Measurements from ENCODE around the gene TMEM170B. TPM values are rescaled to one million over a fixed set of nuclear protein-coding genes. Genes with fewer than 3 reads are reported as not detected.

TMEM170B gene
- total RNA-seq, 1 experiment from 2014 or later, result 3.5 TPM

DNA sequence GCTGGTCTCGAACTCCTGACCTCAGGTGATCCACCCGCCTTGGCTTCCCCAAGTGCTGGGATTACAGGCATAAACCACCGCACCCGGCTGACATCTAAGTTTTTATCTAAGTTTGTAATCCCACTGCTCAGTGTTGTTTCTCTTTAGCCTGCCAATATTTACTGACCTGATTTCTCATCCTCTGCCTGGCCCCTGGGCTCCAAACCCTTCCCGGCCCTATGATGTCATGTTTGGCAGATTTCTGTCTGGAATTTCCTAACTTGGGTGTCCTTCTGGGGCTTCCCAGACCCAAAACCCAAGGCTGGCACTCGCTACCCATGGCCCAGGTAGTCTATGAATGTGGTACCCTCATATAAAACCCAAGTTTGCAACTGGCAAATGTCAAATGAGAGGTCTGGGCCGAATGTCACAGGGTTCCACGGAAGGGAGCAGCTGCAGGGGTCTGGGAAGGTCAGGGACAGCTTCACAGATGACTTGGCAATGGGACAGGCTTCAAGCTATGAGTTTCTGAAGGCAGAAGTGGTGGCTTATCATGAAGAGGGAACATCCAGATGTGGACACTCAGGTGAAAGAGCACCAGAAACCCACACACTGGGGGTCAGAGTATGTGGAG lies 54.9 kb downstream of the TMEM170B start:
- no peak overlapping the region for H3K4me3 Mint-ChIP-seq
- H3K36me3 Mint-ChIP-seq, result peaks cover 6% of the 10 kb centered on the region; the same call in 1 of the 2 replicates
- H3K27ac Mint-ChIP-seq, result no peak overlapping the region
- DNase-seq (ENCODE audit: low spot score) (no peak), ATAC-seq (no peak)
- H3K27me3 Mint-ChIP-seq (ENCODE audit: low read depth), result peaks cover 2% of the 10 kb centered on the region; the same call in 1 of the 2 replicates
- TF ChIP-seq, protein P1, sequence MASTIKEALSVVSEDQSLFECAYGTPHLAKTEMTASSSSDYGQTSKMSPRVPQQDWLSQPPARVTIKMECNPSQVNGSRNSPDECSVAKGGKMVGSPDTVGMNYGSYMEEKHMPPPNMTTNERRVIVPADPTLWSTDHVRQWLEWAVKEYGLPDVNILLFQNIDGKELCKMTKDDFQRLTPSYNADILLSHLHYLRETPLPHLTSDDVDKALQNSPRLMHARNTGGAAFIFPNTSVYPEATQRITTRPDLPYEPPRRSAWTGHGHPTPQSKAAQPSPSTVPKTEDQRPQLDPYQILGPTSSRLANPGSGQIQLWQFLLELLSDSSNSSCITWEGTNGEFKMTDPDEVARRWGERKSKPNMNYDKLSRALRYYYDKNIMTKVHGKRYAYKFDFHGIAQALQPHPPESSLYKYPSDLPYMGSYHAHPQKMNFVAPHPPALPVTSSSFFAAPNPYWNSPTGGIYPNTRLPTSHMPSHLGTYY (CRISPR knock-in tag; IDR thresholded peaks at IDR 0.05), result no peak
- TF ChIP-seq ZNF232 (CRISPR knock-in tag; IDR thresholded peaks at IDR 0.05), result no peak
- no peak for TF ChIP-seq SMAD3 (CRISPR knock-in tag; IDR thresholded peaks at IDR 0.05; ENCODE audit: borderline replicate concordance)
- TF ChIP-seq, protein P2, sequence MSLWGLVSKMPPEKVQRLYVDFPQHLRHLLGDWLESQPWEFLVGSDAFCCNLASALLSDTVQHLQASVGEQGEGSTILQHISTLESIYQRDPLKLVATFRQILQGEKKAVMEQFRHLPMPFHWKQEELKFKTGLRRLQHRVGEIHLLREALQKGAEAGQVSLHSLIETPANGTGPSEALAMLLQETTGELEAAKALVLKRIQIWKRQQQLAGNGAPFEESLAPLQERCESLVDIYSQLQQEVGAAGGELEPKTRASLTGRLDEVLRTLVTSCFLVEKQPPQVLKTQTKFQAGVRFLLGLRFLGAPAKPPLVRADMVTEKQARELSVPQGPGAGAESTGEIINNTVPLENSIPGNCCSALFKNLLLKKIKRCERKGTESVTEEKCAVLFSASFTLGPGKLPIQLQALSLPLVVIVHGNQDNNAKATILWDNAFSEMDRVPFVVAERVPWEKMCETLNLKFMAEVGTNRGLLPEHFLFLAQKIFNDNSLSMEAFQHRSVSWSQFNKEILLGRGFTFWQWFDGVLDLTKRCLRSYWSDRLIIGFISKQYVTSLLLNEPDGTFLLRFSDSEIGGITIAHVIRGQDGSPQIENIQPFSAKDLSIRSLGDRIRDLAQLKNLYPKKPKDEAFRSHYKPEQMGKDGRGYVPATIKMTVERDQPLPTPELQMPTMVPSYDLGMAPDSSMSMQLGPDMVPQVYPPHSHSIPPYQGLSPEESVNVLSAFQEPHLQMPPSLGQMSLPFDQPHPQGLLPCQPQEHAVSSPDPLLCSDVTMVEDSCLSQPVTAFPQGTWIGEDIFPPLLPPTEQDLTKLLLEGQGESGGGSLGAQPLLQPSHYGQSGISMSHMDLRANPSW (CRISPR knock-in tag; conservative IDR thresholded peaks at IDR 0.05; ENCODE audit: low read depth), result no peak
- TF ChIP-seq GRHL2 (CRISPR knock-in tag; IDR thresholded peaks at IDR 0.05; ENCODE audit: insufficient replicate concordance, severe bottlenecking), result no peak
- TF ChIP-seq FOXJ3 (CRISPR knock-in tag; IDR thresholded peaks at IDR 0.05; ENCODE audit: borderline replicate concordance), result no peak
- no peak for TF ChIP-seq IRF2 (CRISPR knock-in tag; IDR thresholded peaks at IDR 0.05; ENCODE audit: borderline replicate concordance, low read depth)
- TF ChIP-seq RELA (CRISPR knock-in tag; IDR thresholded peaks at IDR 0.05; ENCODE audit: borderline replicate concordance), result no peak
- TF ChIP-seq, protein P3, sequence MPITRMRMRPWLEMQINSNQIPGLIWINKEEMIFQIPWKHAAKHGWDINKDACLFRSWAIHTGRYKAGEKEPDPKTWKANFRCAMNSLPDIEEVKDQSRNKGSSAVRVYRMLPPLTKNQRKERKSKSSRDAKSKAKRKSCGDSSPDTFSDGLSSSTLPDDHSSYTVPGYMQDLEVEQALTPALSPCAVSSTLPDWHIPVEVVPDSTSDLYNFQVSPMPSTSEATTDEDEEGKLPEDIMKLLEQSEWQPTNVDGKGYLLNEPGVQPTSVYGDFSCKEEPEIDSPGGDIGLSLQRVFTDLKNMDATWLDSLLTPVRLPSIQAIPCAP (CRISPR knock-in tag; IDR thresholded peaks at IDR 0.05), result no peak
- TF ChIP-seq SMAD4 (CRISPR knock-in tag; IDR thresholded peaks at IDR 0.05), result no peak
- TF ChIP-seq, protein P4, sequence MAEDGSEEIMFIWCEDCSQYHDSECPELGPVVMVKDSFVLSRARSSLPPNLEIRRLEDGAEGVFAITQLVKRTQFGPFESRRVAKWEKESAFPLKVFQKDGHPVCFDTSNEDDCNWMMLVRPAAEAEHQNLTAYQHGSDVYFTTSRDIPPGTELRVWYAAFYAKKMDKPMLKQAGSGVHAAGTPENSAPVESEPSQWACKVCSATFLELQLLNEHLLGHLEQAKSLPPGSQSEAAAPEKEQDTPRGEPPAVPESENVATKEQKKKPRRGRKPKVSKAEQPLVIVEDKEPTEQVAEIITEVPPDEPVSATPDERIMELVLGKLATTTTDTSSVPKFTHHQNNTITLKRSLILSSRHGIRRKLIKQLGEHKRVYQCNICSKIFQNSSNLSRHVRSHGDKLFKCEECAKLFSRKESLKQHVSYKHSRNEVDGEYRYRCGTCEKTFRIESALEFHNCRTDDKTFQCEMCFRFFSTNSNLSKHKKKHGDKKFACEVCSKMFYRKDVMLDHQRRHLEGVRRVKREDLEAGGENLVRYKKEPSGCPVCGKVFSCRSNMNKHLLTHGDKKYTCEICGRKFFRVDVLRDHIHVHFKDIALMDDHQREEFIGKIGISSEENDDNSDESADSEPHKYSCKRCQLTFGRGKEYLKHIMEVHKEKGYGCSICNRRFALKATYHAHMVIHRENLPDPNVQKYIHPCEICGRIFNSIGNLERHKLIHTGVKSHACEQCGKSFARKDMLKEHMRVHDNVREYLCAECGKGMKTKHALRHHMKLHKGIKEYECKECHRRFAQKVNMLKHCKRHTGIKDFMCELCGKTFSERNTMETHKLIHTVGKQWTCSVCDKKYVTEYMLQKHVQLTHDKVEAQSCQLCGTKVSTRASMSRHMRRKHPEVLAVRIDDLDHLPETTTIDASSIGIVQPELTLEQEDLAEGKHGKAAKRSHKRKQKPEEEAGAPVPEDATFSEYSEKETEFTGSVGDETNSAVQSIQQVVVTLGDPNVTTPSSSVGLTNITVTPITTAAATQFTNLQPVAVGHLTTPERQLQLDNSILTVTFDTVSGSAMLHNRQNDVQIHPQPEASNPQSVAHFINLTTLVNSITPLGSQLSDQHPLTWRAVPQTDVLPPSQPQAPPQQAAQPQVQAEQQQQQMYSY (CRISPR knock-in tag; IDR thresholded peaks at IDR 0.05), result no peak
- TF ChIP-seq ATF1 (CRISPR knock-in tag; IDR thresholded peaks at IDR 0.05), result no peak
- TF ChIP-seq, protein P5, sequence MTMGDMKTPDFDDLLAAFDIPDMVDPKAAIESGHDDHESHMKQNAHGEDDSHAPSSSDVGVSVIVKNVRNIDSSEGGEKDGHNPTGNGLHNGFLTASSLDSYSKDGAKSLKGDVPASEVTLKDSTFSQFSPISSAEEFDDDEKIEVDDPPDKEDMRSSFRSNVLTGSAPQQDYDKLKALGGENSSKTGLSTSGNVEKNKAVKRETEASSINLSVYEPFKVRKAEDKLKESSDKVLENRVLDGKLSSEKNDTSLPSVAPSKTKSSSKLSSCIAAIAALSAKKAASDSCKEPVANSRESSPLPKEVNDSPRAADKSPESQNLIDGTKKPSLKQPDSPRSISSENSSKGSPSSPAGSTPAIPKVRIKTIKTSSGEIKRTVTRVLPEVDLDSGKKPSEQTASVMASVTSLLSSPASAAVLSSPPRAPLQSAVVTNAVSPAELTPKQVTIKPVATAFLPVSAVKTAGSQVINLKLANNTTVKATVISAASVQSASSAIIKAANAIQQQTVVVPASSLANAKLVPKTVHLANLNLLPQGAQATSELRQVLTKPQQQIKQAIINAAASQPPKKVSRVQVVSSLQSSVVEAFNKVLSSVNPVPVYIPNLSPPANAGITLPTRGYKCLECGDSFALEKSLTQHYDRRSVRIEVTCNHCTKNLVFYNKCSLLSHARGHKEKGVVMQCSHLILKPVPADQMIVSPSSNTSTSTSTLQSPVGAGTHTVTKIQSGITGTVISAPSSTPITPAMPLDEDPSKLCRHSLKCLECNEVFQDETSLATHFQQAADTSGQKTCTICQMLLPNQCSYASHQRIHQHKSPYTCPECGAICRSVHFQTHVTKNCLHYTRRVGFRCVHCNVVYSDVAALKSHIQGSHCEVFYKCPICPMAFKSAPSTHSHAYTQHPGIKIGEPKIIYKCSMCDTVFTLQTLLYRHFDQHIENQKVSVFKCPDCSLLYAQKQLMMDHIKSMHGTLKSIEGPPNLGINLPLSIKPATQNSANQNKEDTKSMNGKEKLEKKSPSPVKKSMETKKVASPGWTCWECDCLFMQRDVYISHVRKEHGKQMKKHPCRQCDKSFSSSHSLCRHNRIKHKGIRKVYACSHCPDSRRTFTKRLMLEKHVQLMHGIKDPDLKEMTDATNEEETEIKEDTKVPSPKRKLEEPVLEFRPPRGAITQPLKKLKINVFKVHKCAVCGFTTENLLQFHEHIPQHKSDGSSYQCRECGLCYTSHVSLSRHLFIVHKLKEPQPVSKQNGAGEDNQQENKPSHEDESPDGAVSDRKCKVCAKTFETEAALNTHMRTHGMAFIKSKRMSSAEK (CRISPR knock-in tag; IDR thresholded peaks at IDR 0.05; ENCODE audit: borderline replicate concordance), result no peak
- TF ChIP-seq, protein P6, sequence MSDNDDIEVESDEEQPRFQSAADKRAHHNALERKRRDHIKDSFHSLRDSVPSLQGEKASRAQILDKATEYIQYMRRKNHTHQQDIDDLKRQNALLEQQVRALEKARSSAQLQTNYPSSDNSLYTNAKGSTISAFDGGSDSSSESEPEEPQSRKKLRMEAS (CRISPR knock-in tag; IDR thresholded peaks at IDR 0.05), result no peak
- TF ChIP-seq, protein P7, sequence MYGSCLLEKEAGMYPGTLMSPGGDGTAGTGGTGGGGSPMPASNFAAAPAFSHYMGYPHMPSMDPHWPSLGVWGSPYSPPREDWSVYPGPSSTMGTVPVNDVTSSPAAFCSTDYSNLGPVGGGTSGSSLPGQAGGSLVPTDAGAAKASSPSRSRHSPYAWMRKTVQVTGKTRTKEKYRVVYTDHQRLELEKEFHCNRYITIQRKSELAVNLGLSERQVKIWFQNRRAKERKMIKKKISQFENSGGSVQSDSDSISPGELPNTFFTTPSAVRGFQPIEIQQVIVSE (CRISPR knock-in tag; IDR thresholded peaks at IDR 0.05; ENCODE audit: borderline replicate concordance), result no peak
- TF ChIP-seq NR2C2 (CRISPR knock-in tag; IDR thresholded peaks at IDR 0.05), result no peak
- TF ChIP-seq, protein P8, sequence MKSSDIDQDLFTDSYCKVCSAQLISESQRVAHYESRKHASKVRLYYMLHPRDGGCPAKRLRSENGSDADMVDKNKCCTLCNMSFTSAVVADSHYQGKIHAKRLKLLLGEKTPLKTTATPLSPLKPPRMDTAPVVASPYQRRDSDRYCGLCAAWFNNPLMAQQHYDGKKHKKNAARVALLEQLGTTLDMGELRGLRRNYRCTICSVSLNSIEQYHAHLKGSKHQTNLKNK (CRISPR knock-in tag; IDR thresholded peaks at IDR 0.05), result no peak
- ChIA-PET POLR2A (no interaction called here), CTCF (interaction anchor here (1.6 kb wide), 1 partner anchor 17 kb away, joined by 5 read pairs; no protein-coding TSS in a partner anchor)
- H3K4me1 Mint-ChIP-seq, result peaks cover 16% of the 10 kb centered on the region
- H3K9me3 Mint-ChIP-seq, result peaks cover 12% of the 10 kb centered on the region
